K562 (cell line): Measurements from ENCODE around the gene CREB5. TPM values are rescaled to one million over a fixed set of nuclear protein-coding genes. Genes with fewer than 3 reads are reported as not detected.

Experiments used
- ATAC-seq: fragments of 200-7000 bp; cut with Tn5 transposase; 3 replicates; pipeline ENCODE4 v1.9.1; 2020; ENCODE audit warnings: moderate library complexity
- BruUV-seq: library from RNA; stranded (reverse); fragments of 400-500 nt; replicated peaks from 2 replicates; lab custom pipeline; 2021; lab: Mats Ljungman, UMichigan
- CTCF ChIA-PET: fragments of 300-600 bp; formaldehyde crosslinking; extraction: SDS; loops from one replicate; lab custom pipeline; 2021; ENCODE audit warnings: low intra/inter-chr PET ratio; lab: Yijun Ruan, JAX
- POLR2A ChIA-PET: fragments of 300-600, 350-650 bp; sonication (Branson Sonifier 250); formaldehyde crosslinking; extraction: SDS; loops from one replicate; lab custom pipeline; 2021; ENCODE audit warnings: antibody characterized with exemption, inconsistent platforms; lab: Yijun Ruan, JAX
- DNase-seq, 4 experiments: peaks; one replicate each; pipeline versions ENCODE4 v3.0.0 to v3.0.0-alpha.2; 2011 to 2018; ENCODE audit warnings: low spot score in 3 of 4, mixed read lengths in 3 of 4; ENCODE audit errors: extremely low read depth in 1 of 4
- FAIRE-seq: peaks from 2 replicates; lab custom pipeline; 2011; peaks lifted over from hg19 to GRCh38; lab: Jason Lieb, UNC
- H2AFZ ChIP-seq: 2 replicates; pipeline ENCODE4 v1.6.0; 2011; ENCODE audit warnings: low read depth, low read length, control low read depth, inconsistent platforms
- H3K27ac ChIP-seq: fragments of 200-600 bp; 3 replicates; pipeline ENCODE4 v1.8.0; 2011; ENCODE audit warnings: low read depth, mild to moderate bottlenecking, control low read depth, inconsistent platforms, low read length, moderate library complexity, mixed read lengths; ENCODE audit errors: extremely low read depth
- H3K27me3 ChIP-seq, 2 experiments: fragments of 300-600 bp in 1 of 2; 2 replicates in 1 of 2; 3 replicates in 1 of 2; pipeline versions ENCODE4 v1.6.0 to v1.8.0; 2011; ENCODE audit warnings: inconsistent platforms in 2 of 2, low read length in 2 of 2, mild to moderate bottlenecking in 1 of 2, mixed read lengths in 1 of 2, moderate library complexity in 1 of 2; ENCODE audit not compliant: control insufficient read depth in 2 of 2, insufficient read depth in 2 of 2
- H3K36me3 ChIP-seq: fragments of 300-600 bp; 3 replicates; pipeline ENCODE4 v1.8.0; 2011; ENCODE audit warnings: mild to moderate bottlenecking, low read length, inconsistent platforms; ENCODE audit not compliant: control insufficient read depth, insufficient read depth
- H3K4me1 ChIP-seq, 2 experiments: fragments of 200-600 bp in 1 of 2; replicated peaks in 1 of 2; 2 replicates in 1 of 2; 3 replicates in 1 of 2; pipeline versions ENCODE4 v1.5.1 to v1.8.0; 2011; ENCODE audit warnings: inconsistent platforms in 2 of 2, low read length in 2 of 2, mild to moderate bottlenecking in 1 of 2, mixed read lengths in 1 of 2, moderate library complexity in 1 of 2; ENCODE audit not compliant: control insufficient read depth in 2 of 2, insufficient read depth in 2 of 2
- H3K4me2 ChIP-seq: 2 replicates; pipeline ENCODE4 v1.6.1; 2011; ENCODE audit warnings: low read length, control low read depth, inconsistent platforms, mixed read lengths; ENCODE audit not compliant: insufficient read depth
- H3K4me3 ChIP-seq: fragments of 200-600 bp; sonication (generic), shearing (Covaris generic); 2 replicates; pipeline ENCODE4 v1.5.1; 2016; ENCODE audit warnings: control low read depth, inconsistent platforms
- H3K79me2 ChIP-seq: fragments of 200-600 bp; 3 replicates; pipeline ENCODE4 v1.8.0; 2011; ENCODE audit warnings: low read length, inconsistent platforms; ENCODE audit not compliant: control insufficient read depth, insufficient read depth
- H3K9ac ChIP-seq, 2 experiments: 2 replicates each; pipeline versions ENCODE4 v1.6.0 to v1.6.1; 2011; ENCODE audit warnings: low read depth in 2 of 2, low read length in 2 of 2, control low read depth in 1 of 2, inconsistent platforms in 1 of 2, mild to moderate bottlenecking in 1 of 2, mixed read lengths in 1 of 2; ENCODE audit not compliant: insufficient read depth in 1 of 2
- H3K9me1 ChIP-seq: one replicate; pipeline ENCODE4 v1.6.0; 2011; ENCODE audit warnings: inconsistent platforms, mild to moderate bottlenecking, low read length, moderate library complexity; ENCODE audit not compliant: control insufficient read depth, insufficient read depth
- H3K9me3 ChIP-seq: replicated peaks from 2 replicates; pipeline ENCODE4 v1.5.1; 2011; ENCODE audit warnings: low read depth, low read length, inconsistent platforms; ENCODE audit not compliant: control insufficient read depth, insufficient read depth
- H4K20me1 ChIP-seq: replicated peaks from 2 replicates; pipeline ENCODE4 v1.6.1; 2011; ENCODE audit warnings: low read length, inconsistent platforms, mixed read lengths; ENCODE audit not compliant: control insufficient read depth, insufficient read depth
- ASH1L ChIP-seq: fragments of 450-650 bp; IDR thresholded peaks from 2 replicates; pipeline ENCODE4 v1.6.1; 2018; ENCODE audit warnings: borderline replicate concordance, mild to moderate bottlenecking, low read depth; ENCODE audit not compliant: partially characterized antibody
- HDAC1 ChIP-seq, 2 experiments: fragments of 450-650 bp; IDR thresholded peaks; 2 replicates each; pipeline ENCODE4 v1.6.1; 2016 to 2017; ENCODE audit warnings: inconsistent platforms in 1 of 2, mild to moderate bottlenecking in 1 of 2, moderate library complexity in 1 of 2
- SNIP1 ChIP-seq: fragments of 450-650 bp; IDR thresholded peaks from 2 replicates; pipeline ENCODE4 v1.7.1; 2017; ENCODE audit warnings: low read depth, mild to moderate bottlenecking
- WGBS: fragments of 100-300 bp; shearing (Covaris generic); methylation state at CpG from one replicate; pipeline ENCODE4 v1.1.6; 2016; ENCODE audit warnings: low coverage, mixed read lengths; ENCODE audit not compliant: insufficient coverage; ENCODE audit errors: missing lambda C conversion rate; 5-methylcytosine and 5-hydroxymethylcytosine counted together
- in situ Hi-C: fragments of 300-500 bp; cut with MboI; formaldehyde crosslinking; loops from 4 replicates; pipeline ENCODE4 v1.15.0; 2018; ENCODE audit warnings: inconsistent platforms, mixed read lengths
- intact Hi-C: fragments of 100-400 bp; cut with micrococcal nuclease; formaldehyde crosslinking; loops from 2 replicates; pipeline ENCODE4 v1.14.2; 2022
- polyA plus RNA-seq, 8 experiments: library from polyadenylated mRNA; depleted of rRNA in 4 of 8; stranded (reverse) in 5 of 8; unstranded in 3 of 8; fragments of >200 nt; fragmentation: Nextera tagmentation in 2 of 8; fragmentation: Illumina TruSeq in 1 of 8; extraction: Ambion mirVana in 2 of 8; extraction: Trizol in 1 of 8; gene quantifications; 2 replicates each; pipeline versions ENCODE4 v1.2.1 to v1.2.3, GENCODE V29; 2011 to 2014; ENCODE audit warnings: inconsistent platforms in 1 of 8, missing spikeins in 1 of 8
- total RNA-seq, 7 experiments: library from RNA; depleted of rRNA in 6 of 7; stranded (reverse); fragments of >200 nt in 6 of 7; fragmentation: Illumina TruSeq in 2 of 7; extraction: Trizol in 2 of 7; gene quantifications; 2 replicates each; pipeline versions ENCODE4 v1.2.1 to v1.2.3, GENCODE V29; 2011 to 2021; ENCODE audit warnings: low replicate concordance in 1 of 7
- TF ChIP-seq, protein P1 (sequence below): fragments of 450-650 bp; formaldehyde crosslinking; IDR thresholded peaks from 2 replicates; pipeline ENCODE4 v1.4.0; 2020; ENCODE audit warnings: mild to moderate bottlenecking, moderate library complexity
- TF ChIP-seq, protein P2 (sequence below): fragments of 250-450 bp; sonication (Bioruptor Pico); IDR thresholded peaks from 2 replicates; pipeline ENCODE4 v1.5.0; 2020; ENCODE audit warnings: mild to moderate bottlenecking, borderline replicate concordance
- TF ChIP-seq, protein P3 (sequence below): fragments of 450-650 bp; formaldehyde crosslinking; IDR thresholded peaks from 2 replicates; pipeline ENCODE4 v1.4.0; 2020; ENCODE audit warnings: mild to moderate bottlenecking, moderate library complexity

CREB5 gene
- total and polyA plus RNA-seq, 9 of the 15 experiments (the other 6 are each of a cell fraction or from before 2014, with no cell fraction given), result 0.33 to 6.4 (median 1.8) TPM

DNA sequence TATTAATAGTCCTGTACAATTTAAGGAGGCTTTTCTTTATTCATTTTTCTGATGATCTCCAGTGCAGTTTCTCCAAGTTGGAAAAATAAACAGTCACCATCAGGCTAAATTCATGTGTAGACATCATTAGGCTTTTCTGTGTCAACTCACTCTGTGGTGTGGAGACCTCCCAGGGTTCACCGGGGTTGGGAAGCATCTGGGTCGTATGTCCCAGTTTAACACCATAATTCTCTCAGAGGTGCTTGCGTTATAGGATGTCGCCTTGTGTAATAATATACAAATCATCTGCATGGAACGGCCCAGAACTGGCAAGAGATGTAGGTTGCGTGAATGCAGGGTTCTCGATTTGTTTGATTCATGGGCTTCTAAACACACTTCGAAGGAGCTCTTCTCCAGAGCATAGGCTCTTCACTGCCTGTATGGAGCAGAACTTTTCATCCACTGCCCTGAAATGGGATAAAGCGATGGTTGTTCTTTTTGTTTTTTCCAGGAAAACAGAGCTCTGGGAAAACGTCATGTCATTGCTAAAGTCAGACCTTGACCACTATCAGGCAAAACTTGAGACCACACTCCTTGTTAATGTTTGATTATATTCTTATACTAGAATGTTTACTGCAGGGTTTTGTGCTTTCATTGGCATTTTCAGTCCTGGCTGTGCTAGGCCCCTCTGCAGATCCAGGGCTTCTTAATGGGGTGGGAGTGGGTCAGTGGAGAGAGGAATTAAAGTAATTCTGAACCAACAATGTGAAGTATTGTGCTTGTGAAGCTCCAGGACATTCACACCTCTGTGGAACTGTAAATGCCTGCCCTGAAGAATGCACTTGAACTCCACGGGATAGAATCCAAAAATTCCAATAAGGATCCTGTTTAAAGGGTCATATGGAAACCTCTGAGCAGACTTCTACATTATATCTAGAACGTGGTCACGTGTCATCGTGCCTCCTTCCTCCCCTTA, 373.0 kb downstream of the CREB5 start:
- POLR2A ChIA-PET, result no interaction called here
- FAIRE-seq, result no peak
- TF ChIP-seq ASH1L (no peak), HDAC1 (IDR thresholded peaks at IDR 0.05) (no peak), SNIP1 (no peak)
- TF ChIP-seq, protein P1, sequence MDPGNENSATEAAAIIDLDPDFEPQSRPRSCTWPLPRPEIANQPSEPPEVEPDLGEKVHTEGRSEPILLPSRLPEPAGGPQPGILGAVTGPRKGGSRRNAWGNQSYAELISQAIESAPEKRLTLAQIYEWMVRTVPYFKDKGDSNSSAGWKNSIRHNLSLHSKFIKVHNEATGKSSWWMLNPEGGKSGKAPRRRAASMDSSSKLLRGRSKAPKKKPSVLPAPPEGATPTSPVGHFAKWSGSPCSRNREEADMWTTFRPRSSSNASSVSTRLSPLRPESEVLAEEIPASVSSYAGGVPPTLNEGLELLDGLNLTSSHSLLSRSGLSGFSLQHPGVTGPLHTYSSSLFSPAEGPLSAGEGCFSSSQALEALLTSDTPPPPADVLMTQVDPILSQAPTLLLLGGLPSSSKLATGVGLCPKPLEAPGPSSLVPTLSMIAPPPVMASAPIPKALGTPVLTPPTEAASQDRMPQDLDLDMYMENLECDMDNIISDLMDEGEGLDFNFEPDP (CRISPR knock-in tag), result no peak
- TF ChIP-seq, protein P2, sequence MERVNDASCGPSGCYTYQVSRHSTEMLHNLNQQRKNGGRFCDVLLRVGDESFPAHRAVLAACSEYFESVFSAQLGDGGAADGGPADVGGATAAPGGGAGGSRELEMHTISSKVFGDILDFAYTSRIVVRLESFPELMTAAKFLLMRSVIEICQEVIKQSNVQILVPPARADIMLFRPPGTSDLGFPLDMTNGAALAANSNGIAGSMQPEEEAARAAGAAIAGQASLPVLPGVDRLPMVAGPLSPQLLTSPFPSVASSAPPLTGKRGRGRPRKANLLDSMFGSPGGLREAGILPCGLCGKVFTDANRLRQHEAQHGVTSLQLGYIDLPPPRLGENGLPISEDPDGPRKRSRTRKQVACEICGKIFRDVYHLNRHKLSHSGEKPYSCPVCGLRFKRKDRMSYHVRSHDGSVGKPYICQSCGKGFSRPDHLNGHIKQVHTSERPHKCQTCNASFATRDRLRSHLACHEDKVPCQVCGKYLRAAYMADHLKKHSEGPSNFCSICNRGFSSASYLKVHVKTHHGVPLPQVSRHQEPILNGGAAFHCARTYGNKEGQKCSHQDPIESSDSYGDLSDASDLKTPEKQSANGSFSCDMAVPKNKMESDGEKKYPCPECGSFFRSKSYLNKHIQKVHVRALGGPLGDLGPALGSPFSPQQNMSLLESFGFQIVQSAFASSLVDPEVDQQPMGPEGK (CRISPR knock-in tag), result no peak
- TF ChIP-seq, protein P3, sequence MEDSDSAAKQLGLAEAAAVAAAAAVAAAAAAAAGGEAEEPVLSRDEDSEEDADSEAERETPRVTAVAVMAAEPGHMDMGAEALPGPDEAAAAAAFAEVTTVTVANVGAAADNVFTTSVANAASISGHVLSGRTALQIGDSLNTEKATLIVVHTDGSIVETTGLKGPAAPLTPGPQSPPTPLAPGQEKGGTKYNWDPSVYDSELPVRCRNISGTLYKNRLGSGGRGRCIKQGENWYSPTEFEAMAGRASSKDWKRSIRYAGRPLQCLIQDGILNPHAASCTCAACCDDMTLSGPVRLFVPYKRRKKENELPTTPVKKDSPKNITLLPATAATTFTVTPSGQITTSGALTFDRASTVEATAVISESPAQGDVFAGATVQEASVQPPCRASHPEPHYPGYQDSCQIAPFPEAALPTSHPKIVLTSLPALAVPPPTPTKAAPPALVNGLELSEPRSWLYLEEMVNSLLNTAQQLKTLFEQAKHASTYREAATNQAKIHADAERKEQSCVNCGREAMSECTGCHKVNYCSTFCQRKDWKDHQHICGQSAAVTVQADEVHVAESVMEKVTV, result no peak

More for the DNA sequence above, 373.0 kb downstream of the CREB5 start:
- Histone ChIP-seq H2AFZ (no peak overlapping the region), H3K4me3 (no peak overlapping the region), H3K4me1 (no peaks in the 10 kb centered on the region), H3K79me2 (no peaks in the 10 kb centered on the region), H3K9me1 (no peaks in the 10 kb centered on the region), H3K9ac (no peak overlapping the region), H3K9me3 (no peaks in the 10 kb centered on the region), H3K27me3 (no peaks in the 10 kb centered on the region; a peak in 1 of 5 replicates), H4K20me1 (no peaks in the 10 kb centered on the region), H3K36me3 (no peaks in the 10 kb centered on the region), H3K4me2 (no peak overlapping the region), H3K27ac (no peak overlapping the region)
- CTCF ChIA-PET, result no interaction called here
- WGBS, result 5% methylated on average over 13 of the region's 14 CpGs
- no peak for ATAC-seq
- no peak for DNase-seq
- intact Hi-C loops (no loop called here), in situ Hi-C loops (no loop called here)
- no TSS peak for BruUV-seq
